SW480 (cell line): ENCODE data around the gene SECISBP2L.

Experiments used
- DNase-seq: peaks from one replicate; pipeline ENCODE4 v3.0.0-alpha.2; 2016; ENCODE audit warnings: low spot score

Gene SECISBP2L

DNA sequence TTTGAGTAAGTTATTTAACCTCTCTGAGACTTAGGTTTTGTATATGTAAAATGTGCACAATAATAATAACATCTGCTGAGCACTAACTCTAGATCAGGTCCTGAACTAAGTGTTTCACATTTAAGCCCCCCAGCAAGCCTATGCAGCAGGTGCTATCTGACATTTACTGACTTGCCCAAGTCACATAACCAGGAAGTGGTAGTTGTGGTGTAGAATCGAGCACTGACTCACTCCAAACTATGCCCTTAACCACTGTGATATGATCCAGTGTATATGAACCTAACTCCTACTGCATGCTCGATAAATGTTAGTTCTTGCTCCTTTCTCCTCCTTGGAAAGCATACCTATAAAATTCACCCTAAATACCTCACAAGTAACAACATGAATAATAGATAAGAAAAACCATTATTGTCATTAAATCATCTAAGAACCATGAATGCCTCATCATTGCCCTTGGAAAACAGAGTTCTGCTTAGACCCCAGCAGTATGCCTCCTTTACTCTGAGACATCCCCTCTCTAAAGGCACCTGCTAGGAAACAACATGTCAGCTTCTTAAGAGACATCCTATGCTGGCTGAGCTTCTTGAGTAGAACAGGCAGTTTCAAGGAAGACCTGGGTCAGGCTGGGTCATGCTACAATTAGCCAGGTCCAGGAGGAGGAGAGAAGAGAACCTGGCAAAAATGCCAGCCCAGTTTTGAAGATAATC is 79.5 kb downstream of the SECISBP2L start:
- peak; percentile 72 for DNase-seq

DNA sequence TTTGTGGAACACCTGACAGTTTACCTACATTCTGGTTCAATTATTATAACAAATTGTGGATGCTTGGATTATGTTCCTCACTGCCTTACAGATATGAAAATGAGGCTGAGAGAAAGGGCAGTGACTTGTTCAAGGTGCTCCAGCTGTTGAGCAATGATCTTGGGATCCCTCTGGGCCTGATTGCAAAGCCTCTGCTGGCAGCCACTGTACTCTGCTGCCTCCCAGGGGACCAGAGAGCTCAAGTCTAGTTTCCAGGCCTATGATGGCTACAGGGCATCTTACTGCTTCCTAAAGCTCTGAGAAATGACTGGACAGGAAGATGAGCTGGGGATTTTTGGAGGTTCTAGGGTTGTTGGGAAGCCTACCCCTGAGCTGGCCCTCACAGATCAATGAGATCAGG is 80.3 kb downstream of the SECISBP2L start:
- DNase-seq = peak; percentile 21

DNA sequence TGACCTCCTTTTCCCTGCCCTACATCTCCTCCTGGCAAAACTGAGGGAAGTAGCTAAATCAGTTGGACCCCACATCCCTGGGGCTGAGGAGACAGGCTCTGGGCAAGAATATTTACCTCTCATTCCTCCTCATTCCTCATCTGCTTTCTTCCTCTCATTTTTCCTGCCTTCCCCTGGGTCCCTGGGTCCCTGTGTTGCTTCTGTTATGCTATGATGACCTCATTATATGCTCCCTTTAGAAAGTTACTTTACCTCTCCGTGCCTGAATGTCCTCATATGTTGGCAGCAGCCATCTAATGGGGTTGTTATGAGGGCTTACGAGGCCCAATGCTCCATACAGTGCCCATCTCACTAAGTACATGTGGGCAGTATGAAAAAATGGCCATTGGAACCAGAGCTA is 81.3 kb downstream of the SECISBP2L start:
- no peak for DNase-seq

DNA sequence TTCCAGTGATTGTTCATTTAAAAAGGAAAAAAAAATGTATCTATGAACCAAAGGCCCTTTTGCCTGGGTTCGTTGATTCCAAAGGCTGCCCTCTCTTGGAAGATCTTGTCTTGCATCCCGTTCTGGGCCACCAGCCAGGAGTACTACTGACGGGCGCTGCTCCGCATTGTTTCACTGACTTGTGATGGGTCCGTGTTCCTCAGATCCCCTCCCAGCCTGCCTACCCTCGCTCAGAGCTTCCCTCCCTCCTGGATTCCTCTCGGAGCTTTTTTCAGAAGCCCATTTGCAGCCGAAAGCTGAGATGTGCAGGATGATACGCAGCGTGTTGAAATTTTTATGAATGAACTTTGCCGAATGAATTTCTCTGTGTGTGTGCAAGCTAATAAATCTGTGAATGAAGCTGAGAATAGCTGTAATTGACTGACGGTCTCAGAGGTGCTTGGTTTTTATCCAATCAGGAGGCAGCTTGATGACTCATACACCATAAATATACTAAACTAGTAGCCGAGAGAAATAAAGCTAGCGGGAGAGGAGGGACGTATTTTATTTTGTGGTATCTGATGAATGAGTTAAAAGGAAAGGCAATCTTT is 82.6 kb downstream of the SECISBP2L start, which contains the start of gene SHC4:
TSS of gene SHC4 (minus strand) at position 396 of the 590 bp plus-strand sequence. CDS start 904 bp downstream, outside the sequence.
- peak; percentile 80 for DNase-seq

DNA sequence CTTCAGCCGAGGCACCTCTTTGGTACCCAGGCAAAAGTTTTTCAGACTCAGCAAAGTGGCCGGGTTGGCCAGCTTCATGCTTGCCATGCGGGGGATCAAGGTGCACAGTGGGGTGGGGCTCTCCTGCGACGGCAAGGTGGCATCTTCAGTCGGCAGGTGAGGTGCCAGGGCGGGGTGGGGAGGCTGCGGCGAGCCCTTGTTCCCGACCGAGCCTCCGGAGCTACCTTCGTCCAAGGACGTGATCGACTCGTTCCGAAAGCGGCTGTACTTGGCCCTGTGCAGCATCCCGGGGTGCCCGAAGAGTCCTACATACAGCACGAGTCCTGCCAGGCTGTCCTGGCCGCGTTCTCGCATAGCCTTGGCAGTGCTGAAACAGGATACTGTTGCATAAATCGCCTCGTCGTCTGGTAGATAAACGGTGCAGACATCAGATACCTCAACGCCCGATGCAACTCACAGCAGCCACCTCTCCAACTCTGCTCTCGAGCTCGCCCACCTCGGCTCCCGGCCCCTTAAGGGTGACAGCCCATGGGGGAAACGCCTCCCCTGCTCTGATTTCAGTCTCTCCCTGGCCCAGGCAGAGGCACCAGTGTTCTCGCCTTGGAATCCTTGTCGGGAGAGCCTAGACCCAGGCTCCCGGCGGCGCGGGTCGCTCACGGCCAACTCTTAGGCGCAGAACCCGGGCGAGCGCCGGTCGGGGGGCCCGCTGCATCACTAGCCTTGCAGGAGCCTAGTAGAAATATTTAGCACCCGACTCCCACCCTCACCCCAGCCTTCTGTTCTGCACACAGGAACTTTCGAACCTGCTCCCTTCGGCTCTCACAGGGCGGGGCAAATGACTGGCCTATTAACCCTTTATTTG is 83.4 kb downstream of the SECISBP2L start:
- DNase-seq = peak; percentile 46

DNA sequence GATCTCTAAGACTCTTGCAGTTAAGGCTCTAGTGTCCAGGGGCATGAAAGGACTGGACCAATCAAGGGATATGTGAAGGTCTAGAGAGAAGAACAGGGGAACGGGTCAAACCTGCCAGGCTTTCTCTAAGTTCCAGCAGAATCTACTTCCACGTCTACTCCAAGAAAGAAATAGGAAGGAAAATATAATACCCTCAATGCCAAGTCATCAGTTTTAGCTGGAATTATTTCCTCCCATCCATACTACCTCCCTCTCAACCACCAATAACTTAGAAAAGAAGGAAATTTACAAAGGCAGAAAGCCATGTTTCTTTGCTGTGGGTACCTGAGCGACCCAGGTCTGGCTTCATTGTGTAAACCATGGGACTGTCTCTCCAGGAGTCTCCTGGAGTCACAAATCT is 90.3 kb downstream of the SECISBP2L start:
- DNase-seq = no peak

DNA sequence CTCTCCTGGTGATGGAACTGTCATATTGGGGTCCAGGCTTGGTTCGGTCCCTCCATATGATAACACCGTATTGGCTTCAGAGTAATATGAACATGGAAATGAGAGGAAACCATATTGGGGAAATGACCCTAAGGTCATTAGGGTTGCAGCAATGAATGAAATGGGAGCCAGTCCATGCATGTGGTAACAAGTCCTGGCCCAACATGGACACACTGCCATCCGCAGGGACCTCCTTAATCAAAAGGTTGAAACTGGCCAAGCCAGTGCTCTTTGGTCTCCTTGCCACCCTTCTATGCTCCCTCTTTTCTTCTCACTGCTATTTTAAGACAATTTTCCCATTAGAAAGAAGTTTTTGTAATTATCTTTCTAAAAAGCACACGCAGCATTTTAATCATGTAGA is 90.9 kb downstream of the SECISBP2L start:
- no peak for DNase-seq

DNA sequence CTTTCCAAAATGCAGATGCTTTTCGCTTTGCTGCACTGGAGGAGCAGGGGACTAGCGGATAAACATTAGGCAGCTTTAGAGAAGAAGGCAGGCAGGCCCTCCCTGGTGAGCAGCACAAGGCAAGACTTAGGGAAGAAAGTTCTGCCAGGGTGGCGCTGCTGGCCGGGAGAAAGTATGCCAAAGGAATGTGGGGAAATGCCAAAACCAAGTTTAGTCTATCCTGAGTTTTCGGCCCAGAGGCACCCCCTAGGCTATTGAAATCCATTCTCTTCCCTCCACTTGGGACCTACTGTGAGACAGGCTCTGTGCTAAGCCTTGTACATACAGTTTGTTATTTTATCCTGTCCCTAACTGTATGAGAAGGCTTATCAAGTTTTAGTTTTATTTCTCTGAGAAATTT is 91.7 kb downstream of the SECISBP2L start:
- no peak for DNase-seq

DNA sequence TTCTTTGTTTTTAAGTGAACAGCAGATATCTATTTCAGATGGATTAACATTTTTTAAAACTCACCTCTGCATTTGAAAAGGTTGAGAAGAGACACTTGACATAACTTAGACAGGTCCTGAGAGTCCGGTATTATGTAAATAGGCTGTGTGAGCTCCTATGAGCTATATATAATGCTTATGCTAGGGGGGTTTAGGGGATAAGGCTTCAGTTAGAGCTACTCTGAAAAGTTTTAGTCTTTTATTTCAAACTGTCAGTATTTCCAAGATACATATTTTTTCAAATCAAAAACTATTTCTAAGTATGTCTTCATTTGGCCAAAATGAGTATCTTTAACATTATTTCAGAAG is 99.4 kb downstream of the SECISBP2L start:
- no peak for DNase-seq

DNA sequence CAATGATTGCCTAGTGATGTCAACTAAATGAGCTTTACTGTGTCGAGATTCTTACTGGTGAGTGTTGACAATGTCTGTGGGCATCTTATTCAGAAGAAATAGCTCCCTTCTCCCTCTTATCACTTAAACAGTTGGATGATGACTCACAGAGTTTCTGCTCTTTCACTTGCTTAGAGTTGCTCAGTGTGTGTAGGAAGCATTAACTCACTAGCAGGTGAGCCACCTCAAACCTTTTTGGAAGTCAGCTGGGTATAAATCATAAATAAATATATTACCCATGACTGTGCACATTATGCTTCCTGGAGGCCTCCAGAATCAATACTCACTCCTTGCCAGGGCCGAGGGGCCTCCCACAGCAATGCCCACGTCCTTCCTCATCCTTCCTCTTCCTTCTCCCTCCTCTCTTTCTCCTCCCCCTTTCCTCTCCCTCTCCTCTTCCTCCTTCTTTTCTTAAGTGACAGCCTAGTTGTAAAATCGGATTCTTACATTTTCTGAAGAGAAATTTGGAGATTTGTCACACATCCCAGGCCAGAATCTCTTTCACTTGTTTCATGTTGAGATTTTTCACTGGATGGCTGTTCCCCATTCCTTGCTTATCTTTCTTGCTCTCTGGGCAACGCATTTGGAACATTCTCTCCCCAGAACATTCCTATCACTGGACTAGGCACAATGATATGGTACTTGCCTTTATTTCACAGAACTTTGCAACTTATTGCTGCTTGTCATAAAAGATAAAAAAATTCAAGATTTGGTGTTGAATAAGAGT is 100.0 kb downstream of the SECISBP2L start:
- DNase-seq = peak; percentile 41

DNA sequence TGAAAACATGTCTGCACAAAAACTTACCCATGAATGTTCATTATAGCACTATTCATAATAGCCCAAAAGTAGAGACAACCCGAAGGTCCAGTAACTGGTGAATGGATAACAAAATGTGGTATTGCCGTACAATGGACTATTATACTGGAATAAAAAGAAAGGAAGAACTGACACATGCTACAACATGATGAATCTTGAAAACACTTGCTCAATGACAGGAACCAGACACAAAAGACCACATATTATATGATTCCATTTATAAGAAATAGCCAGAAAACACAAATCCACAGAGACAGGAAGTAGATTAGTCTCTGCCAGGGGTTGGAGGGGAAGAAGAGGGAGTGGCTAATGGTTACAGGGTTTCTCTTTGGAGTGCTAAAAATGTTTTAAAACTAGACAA is 100.9 kb downstream of the SECISBP2L start:
- DNase-seq = no peak

DNA sequence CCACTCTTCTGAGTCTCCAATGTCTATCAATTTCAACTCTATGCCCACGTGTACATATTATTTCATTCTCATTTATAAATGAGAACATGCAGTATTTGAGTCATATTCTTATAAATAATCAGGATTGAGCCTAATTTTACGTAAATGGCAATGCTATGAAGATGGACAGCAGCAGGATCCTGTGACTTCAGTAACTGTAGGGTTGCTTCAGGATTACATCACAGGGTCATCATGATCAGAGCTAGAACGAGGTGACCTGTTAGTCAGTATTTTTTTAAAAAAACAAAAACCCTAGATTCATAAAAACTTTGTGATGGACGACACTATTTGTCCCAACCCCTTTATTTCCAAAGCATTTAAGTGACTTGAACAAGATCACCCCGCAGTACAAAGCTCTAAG is 104.3 kb downstream of the SECISBP2L start:
- no peak for DNase-seq

DNA sequence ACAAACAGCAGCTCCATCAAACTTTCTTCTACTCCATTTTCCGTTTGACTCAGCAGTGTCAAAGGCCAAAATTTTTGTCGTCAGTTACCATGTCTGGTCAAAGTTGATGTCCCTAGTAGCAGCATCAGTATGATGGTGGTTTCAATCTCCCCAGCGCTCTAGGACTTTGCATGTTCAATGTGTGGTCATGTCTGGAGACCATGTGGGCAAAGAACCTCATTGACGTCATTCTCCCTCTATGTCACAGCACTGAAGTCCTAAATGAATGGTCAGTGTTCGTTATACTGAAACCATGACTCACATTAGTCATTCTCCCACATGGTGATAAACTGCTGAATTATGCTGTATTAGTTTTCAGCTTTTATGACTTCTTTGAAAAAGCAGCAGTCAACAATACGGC is 105.7 kb downstream of the SECISBP2L start:
- peak; percentile 4 for DNase-seq

DNA sequence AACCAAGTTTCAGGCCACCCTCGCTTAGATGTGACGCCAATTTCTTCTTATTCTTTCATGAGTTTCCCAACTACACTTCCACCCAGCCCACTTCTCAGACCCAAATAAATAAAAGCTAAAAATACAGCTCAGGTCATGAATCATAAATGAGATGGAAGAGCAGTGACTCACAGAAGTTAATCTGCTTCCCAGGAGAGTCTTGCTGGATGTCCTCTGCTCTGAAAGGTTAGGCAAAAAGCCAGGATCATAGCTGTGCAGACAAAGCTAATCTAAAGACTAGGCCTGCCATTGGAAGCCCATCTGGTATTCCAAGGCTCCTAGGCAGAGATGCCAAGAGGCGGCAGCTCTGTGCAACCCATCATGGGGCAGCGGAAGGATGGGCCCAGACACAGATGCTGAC is 106.6 kb downstream of the SECISBP2L start:
- peak; percentile 5 for DNase-seq
